ENCODE measurements around the gene AEBP2.

AEBP2 gene

GRCh38 chr12:19437996-19438395 lies 1.3 kb upstream of the AEBP2 start:
- Mint-ChIP-seq H3K36me3 (ENCODE audit: low read depth) (peaks cover 15% of the 10 kb centered on the region), H3K27me3 (ENCODE audit: low read depth, poor library complexity) (peaks cover 25% of the 10 kb centered on the region), H3K27ac (no peak overlapping the region), H3K9me3 (peaks cover 9% of the 10 kb centered on the region), H3K4me1 (peaks cover 16% of the 10 kb centered on the region), H3K4me3 (no peak overlapping the region)
- TF ChIP-seq CTCF (IDR thresholded peaks at IDR 0.05), result no peak
- no peak for DNase-seq

GRCh38 chr12:19440019-19440858 lies 947 bp downstream of the AEBP2 start:
- peak; percentile 73 for DNase-seq
- H3K27ac Mint-ChIP-seq, result peak overlapping the region; percentile 94
- peaks cover 13% of the 10 kb centered on the region for H3K9me3 Mint-ChIP-seq

GRCh38 chr12:19440916-19441315 lies 1.6 kb downstream of the AEBP2 start:
- TF ChIP-seq CTCF (IDR thresholded peaks at IDR 0.05), result no peak
- H3K9me3 Mint-ChIP-seq, result peaks cover 17% of the 10 kb centered on the region
- H3K4me3 Mint-ChIP-seq, result peak overlapping the region; percentile 97
- peak overlapping the region; percentile 82 for H3K27ac Mint-ChIP-seq
- peaks cover 25% of the 10 kb centered on the region for H3K4me1 Mint-ChIP-seq
- peaks cover 21% of the 10 kb centered on the region for H3K27me3 Mint-ChIP-seq (ENCODE audit: low read depth, poor library complexity)
- DNase-seq, result no peak
- H3K36me3 Mint-ChIP-seq (ENCODE audit: low read depth), result peaks cover 44% of the 10 kb centered on the region

More at GRCh38 chr12:19440019-19440858, 947 bp downstream of the AEBP2 start:
- Mint-ChIP-seq H3K36me3 (ENCODE audit: low read depth) (peaks cover 38% of the 10 kb centered on the region), H3K4me3 (peak overlapping the region; percentile 97), H3K4me1 (peaks cover 25% of the 10 kb centered on the region), H3K27me3 (ENCODE audit: low read depth, poor library complexity) (peaks cover 27% of the 10 kb centered on the region)
- no peak for TF ChIP-seq CTCF (IDR thresholded peaks at IDR 0.05)

- H3K27me3 Mint-ChIP-seq (ENCODE audit: low read depth, poor library complexity), result peaks cover 9% of the 10 kb centered on the region
- DNase-seq, result no peak
- peaks cover 31% of the 10 kb centered on the region for H3K9me3 Mint-ChIP-seq
- H3K27ac Mint-ChIP-seq, result no peak overlapping the region
- H3K4me3 Mint-ChIP-seq, result no peak overlapping the region
- no peak for TF ChIP-seq CTCF (IDR thresholded peaks at IDR 0.05)
- H3K4me1 Mint-ChIP-seq, result peaks cover 25% of the 10 kb centered on the region
- H3K36me3 Mint-ChIP-seq (ENCODE audit: low read depth), result peaks cover 70% of the 10 kb centered on the region
These were observed 4.3 kb downstream of the AEBP2 start for GRCh38 chr12:19443585-19443984.

GRCh38 chr12:19444097-19444496 lies 4.8 kb downstream of the AEBP2 start:
- DNase-seq, result no peak
- no peak for TF ChIP-seq CTCF (IDR thresholded peaks at IDR 0.05)
- Mint-ChIP-seq H3K9me3 (peaks cover 26% of the 10 kb centered on the region), H3K36me3 (ENCODE audit: low read depth) (peaks cover 74% of the 10 kb centered on the region), H3K27me3 (ENCODE audit: low read depth, poor library complexity) (peaks cover 6% of the 10 kb centered on the region), H3K4me3 (peak overlapping the region; percentile 32), H3K27ac (no peak overlapping the region), H3K4me1 (peaks cover 26% of the 10 kb centered on the region)

GRCh38 chr12:19447386-19447785 lies 8.1 kb downstream of the AEBP2 start:
- Mint-ChIP-seq H3K27me3 (ENCODE audit: low read depth, poor library complexity) (peaks cover 2% of the 10 kb centered on the region), H3K9me3 (peaks cover 24% of the 10 kb centered on the region), H3K4me3 (no peak overlapping the region), H3K36me3 (ENCODE audit: low read depth) (peaks cover 80% of the 10 kb centered on the region), H3K27ac (no peak overlapping the region), H3K4me1 (peaks cover 19% of the 10 kb centered on the region)
- no peak for TF ChIP-seq CTCF (IDR thresholded peaks at IDR 0.05)
- no peak for DNase-seq

All from nephron progenitor cell (in vitro differentiated cells).